GM12892 (cell line): ENCODE results near the gene SLC25A23.
"Not testable (repeated sequence)": the region's sequence is repeated elsewhere in the genome, so short reads cannot be mapped to it uniquely, and the experiment has no call there.

Experiments used
- DNase-seq: peaks from one replicate; pipeline ENCODE4 v3.0.0; 2011; ENCODE audit not compliant: insufficient read length
- FAIRE-seq: peaks from 2 replicates; lab custom pipeline; 2011; peaks lifted over from hg19 to GRCh38; lab: Jason Lieb, UNC
- POLR2A ChIP-seq: IDR thresholded peaks from 2 replicates; pipeline ENCODE4 v1.6.1; 2011; ENCODE audit warnings: low read depth, low read length, control low read depth
- POLR2AphosphoS5 ChIP-seq: IDR thresholded peaks from 2 replicates; pipeline ENCODE4 v1.6.1; 2011; ENCODE audit warnings: low read depth, low read length, control low read depth
- TAF1 ChIP-seq: IDR thresholded peaks from 2 replicates; pipeline ENCODE4 v1.6.1; 2011; ENCODE audit warnings: low read depth, mild to moderate bottlenecking, control low read depth, low read length, borderline replicate concordance

The SLC25A23 gene

DNA sequence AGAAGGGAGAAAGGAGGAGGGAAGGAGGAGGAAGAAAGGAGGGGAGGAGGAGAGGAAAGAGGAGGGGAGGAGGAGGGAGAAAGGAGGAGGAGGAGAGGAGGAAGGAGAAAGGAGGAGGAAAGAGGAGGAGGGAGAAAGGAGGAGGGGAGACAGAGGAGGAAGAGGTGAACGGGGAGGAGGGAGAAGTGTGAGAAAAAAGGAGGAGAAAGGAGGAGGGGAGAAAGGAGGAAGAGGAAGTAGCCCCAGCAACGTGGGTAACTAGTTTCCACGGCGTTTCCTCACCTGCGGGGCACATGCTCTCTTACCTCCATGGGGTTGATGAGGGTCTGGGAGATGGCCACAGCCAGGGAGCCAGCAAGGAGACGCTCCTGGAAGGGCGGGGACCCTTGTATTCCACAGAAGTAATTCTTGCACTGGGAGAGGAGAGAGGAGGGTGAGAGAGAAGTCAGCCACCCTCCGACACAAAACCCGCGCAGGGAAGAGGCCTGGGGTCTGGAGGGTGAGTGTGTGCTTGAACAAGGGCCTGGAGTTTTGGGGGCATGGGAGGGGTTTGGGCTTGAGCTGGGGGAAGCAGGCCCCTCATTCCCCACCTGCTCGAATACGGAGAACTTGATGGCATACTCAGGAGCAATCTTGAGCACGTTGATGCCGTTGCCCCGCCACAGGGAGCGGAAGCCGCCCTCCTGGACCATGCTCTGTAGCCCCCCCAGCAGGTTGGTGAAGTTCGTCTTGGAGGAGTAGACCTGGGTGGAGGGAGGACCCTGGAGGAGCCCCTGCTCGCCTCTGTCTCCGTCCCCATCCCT lies 30.0 kb downstream of the SLC25A23 start:
- TF ChIP-seq POLR2AphosphoS5: no peak
- TF ChIP-seq POLR2A: no peak
- no peak for TF ChIP-seq TAF1
- FAIRE-seq (no peak), DNase-seq (no peak)

DNA sequence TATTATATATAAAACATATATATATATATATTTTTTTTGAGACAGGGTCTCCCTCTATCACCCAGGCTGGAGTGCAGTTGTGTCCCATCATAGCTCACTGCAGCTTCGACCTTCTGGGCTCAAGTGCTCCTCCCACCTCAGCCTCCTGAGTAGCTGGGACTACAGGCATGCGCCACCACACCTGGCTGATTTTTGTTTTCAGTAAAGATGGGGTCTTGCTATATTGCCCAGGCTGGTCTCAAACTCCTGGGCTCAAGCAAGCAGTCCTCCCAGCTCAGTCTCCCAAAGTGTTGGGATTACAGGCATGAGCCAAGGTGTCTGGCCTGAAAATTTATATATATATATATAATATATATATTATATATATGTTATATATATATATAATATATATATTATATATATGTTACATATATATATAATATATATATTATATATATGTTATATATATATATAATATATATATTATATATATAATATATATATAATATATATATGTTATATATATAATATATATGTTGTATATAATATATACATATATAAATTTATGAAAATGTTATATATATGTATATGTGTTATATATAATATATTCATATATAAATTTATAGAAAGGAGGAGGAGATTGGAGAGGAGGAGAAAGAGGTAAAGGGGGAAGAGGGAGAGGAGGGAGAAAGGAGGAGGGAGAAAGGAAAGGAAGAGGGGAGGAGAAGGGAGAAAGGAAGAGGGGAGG lies 30.7 kb downstream of the SLC25A23 start:
- not testable (repeated sequence) for DNase-seq, FAIRE-seq

DNA sequence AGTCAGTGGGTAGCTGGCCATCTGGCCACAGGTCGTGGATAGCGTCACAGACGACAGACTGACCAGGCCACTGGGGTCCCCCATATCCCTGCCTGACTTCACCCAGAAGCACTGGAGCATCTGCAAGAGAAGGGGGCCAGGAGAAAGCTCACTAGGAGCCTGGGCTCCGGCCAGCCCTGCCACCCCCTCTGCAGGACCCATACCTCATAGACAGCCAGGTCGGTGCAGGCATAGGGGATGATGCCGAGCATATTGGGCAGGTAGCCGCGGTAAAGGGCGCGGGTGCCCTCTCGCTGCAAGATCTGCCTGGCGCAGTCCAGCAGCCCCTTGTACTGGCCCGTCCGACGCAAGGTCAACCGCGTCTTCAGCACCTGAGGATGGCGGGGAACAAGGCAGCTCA lies 32.5 kb downstream of the SLC25A23 start:
- FAIRE-seq (no peak), DNase-seq (no peak)
- TF ChIP-seq TAF1: no peak
- TF ChIP-seq POLR2A: no peak
- TF ChIP-seq POLR2AphosphoS5: no peak

DNA sequence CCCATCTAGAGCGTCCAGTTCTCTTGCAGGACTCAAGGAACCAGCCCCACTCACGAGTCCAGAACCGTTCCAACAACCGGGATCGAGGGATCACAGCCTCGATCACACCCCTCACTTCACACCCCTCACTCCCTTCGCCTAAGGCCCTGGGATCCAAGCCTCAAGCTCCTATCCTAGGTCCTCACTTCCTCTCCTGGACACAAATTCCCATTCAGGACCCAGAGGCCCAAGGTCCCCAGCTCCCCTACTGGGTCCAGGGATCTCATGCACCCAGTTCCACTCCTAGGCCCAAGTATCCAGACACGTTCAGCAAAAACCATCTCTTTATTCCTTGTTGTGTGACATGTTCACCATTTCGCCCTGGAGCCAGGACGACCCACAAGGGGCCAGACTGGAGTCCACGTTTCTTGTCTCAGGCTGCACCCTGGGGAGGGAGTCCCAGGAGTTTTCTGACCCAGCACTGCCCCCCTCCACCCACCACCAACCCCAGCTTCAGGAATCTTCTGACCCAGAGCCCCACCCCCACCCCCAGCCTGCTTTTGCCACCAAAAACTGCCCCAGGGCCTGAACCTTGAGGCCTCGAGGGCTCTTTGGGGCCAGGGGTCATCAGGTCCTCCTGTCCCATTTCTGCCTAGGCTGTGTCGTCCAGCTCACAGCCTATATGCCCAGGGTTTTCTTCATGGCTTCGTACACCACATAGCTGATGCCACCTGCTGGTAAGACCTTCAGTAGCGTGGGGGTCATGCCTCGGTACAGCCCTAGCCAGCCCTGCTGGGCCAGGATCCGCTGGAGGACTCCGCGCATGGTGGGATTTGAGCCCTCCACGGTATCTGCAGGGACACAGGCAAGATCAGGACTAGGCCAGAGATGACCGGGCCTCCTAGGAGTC lies 33.6 kb downstream of the SLC25A23 start:
- FAIRE-seq (peak; percentile 40), DNase-seq (no peak)
- no peak for TF ChIP-seq TAF1
- TF ChIP-seq POLR2A: no peak
- no peak for TF ChIP-seq POLR2AphosphoS5

DNA sequence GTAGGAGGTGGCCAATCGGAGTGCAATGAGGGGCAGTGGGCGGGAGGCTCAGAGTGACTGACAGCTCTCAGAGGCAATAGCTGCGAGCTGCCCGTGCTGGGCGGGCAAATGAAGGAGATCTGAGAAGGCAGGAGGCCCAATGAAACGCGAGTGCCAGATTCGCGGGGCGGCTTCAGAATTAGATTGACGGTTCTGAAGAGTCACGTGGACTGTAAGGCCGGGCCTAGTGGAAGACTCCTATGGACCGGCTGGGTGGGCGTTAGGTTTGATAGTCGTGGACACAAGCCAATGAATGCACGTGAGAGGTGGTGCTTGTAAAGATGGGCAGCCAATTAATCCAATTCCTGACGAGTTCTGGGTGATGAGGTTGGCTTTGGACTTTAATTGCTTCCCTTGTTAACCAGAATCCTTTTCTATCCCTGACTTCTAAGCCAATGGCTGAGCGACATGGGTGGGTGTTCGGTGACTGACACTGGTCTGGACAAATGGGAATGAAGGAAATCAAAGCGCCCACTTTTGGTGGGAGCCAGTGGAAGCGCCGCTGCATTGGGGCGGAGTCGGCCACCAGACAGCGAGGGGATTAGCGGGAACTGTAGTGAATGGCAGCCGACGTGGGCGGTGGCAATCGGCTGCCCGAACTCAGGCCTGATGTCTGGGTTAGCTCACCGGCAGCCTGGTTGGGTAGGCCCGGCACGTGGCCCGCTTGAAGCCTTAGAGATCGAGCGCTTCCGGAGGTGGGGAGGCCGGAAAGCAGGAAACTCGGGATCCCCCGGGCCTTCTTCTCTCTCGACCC lies 34.5 kb downstream of the SLC25A23 start:
- 0 out of 2 replicates have a peak, but pooled peaks have one; percentile 11 for TF ChIP-seq POLR2AphosphoS5
- TF ChIP-seq TAF1: no peak
- TF ChIP-seq POLR2A: peak; percentile 46; the same call in 1 of the 2 replicates
- peak; percentile 100 for FAIRE-seq
- DNase-seq: peak; percentile 99

DNA sequence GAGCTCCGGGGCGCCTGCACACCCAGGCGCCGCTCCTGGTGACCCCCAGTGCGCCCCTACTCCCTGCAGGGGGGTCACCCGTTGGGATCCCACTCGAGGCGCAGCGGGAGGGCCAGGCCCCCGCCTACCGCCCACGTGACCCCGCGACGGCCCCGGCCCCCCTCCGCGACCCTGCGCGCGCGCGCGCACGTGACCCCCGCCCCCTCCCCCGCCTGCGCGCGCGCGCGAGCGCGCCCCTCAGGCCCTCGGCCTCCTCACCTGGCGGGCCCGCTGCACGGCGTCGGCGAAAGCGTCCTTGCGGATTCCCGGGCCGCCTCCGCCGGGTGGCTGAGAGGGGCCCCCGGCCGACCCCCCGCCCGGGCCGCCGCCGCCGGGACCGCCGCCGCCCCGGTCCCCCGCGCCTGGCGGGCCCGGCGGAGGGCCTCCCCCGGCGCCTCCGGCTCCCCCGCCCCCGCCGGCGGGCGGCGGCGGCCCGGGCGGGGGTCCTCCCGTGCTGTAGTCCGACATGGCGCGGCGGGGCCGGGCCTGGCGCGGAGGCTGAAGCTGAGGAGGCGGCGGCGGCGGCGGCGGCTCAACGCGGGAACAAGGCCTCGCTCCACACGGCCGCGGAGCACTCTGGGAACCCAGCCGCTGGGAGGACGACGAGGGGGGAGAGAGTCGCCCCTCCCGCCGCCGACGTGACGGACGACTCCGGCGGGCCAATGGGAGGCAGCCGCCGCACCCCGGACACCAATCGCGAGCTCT lies 35.2 kb downstream of the SLC25A23 start, which contains the start of gene KHSRP:
Gene KHSRP, minus strand, starts transcription at position 617 of the 744 bp plus-strand sequence. Its CDS starts 110 bp downstream, at position 507.
- DNase-seq: no peak
- TF ChIP-seq POLR2A (peak; percentile 65; the same call in 1 of the 2 replicates), POLR2AphosphoS5 (0 out of 2 replicates have a peak, but pooled peaks have one; percentile 52), TAF1 (peak; percentile 34; the same call in 1 of the 2 replicates)
- FAIRE-seq: no peak

DNA sequence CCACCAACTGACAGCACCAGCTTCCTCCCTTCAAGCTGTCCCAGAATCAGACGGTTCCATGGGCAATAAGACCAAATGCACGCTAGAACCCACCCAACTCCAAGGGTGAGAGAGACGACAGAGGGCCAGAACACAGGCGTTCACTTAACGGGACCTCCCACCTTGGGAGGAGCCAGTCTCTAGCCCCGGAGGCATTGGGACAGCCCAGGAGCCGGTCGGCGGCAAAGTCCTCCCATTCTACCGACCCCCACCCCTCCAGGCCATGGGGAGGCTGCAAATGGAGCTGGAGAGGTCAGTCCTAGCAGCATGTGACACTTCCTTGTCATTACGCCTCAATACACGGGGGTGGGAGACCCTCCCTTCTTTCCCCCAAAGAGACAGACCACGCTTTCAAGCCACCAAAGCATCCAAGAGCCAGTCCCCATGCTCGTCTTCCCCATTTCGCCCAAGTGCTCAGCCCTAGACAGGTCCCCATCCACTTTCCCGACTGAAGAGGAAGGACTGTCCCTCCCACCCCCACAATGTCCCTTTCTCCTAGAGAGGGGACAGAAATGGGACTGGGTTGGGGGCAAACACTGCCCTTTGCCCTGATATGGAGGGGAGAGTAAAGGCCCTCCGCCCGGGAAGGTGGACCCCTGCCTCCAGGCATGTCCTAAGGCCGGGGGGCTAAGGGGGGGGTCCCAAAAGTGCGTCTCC lies 35.9 kb downstream of the SLC25A23 start:
- DNase-seq (no peak), FAIRE-seq (peak; percentile 64)
- TF ChIP-seq POLR2A (no peak), POLR2AphosphoS5 (0 out of 2 replicates have a peak, but pooled peaks have one; percentile 19)

DNA sequence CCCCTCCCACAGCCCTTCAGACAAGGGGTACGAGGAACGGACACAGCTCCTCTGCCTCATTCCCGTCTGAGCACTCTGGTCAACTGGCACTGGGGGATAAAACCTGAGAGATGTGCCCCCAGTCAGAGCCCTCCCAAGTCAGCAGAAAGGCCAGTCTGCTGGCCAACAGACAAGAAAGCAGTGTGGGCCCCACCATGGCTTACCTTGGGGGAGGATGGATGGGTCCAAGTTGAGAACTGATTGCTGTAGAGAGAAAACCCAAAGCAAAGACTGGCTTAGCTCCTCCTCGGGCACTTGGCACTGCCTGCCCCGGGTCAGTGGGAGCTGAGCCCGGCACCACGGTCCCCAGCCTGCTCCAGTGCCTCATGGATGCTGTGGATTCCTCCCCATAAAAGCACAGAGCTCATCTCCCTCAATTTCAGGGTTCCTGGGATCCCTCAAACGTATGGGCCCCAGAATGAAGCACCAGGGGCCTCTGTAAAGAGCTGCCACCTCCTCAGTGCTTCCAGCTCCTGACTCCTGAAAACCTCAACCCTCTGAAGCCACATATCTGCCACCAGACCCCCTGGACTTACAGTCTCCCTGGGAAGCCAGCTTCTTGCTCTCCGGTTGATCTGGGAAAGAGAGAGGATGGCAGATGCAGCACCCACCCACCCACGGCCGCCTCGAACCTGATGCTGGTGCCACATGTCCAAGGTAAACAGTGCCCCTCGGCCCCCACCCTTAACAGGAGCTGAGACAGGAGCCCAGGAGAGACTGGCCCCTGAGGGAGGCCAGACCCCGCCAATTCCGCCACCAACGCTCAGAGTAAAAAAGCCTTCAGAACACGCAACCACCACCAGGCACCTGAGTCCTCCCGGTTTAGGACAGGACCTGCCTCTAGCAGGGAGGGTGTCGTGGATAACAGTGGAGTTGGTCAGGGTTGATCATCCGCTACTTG lies 38.2 kb downstream of the SLC25A23 start:
- TF ChIP-seq TAF1 (no peak), POLR2A (no peak), POLR2AphosphoS5 (0 out of 2 replicates have a peak, but pooled peaks have one; percentile 21)
- DNase-seq: no peak
- peak; percentile 42 for FAIRE-seq
